Islet of Langerhans (tissue), 1 donor: ENCODE data around the gene ABCA6.
"Not testable (repeated sequence)": the region's sequence is repeated elsewhere in the genome, so short reads cannot be mapped to it uniquely, and the experiment has no call there.

ENCODE experiments used
- FAIRE-seq: peaks from one replicate; lab custom pipeline; 2011; peaks lifted over from hg19 to GRCh38; lab: Jason Lieb, UNC

Gene ABCA6, protein sequence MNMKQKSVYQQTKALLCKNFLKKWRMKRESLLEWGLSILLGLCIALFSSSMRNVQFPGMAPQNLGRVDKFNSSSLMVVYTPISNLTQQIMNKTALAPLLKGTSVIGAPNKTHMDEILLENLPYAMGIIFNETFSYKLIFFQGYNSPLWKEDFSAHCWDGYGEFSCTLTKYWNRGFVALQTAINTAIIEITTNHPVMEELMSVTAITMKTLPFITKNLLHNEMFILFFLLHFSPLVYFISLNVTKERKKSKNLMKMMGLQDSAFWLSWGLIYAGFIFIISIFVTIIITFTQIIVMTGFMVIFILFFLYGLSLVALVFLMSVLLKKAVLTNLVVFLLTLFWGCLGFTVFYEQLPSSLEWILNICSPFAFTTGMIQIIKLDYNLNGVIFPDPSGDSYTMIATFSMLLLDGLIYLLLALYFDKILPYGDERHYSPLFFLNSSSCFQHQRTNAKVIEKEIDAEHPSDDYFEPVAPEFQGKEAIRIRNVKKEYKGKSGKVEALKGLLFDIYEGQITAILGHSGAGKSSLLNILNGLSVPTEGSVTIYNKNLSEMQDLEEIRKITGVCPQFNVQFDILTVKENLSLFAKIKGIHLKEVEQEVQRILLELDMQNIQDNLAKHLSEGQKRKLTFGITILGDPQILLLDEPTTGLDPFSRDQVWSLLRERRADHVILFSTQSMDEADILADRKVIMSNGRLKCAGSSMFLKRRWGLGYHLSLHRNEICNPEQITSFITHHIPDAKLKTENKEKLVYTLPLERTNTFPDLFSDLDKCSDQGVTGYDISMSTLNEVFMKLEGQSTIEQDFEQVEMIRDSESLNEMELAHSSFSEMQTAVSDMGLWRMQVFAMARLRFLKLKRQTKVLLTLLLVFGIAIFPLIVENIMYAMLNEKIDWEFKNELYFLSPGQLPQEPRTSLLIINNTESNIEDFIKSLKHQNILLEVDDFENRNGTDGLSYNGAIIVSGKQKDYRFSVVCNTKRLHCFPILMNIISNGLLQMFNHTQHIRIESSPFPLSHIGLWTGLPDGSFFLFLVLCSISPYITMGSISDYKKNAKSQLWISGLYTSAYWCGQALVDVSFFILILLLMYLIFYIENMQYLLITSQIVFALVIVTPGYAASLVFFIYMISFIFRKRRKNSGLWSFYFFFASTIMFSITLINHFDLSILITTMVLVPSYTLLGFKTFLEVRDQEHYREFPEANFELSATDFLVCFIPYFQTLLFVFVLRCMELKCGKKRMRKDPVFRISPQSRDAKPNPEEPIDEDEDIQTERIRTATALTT (N-terminal part only)

GRCh38 chr17:69141431-69142174, at the start of gene ABCA6:
TSS of gene ABCA6 (minus strand) at chr17:69141895. CDS start at chr17:69140703, 1,192 bp downstream.
- no peak for FAIRE-seq

GRCh38 chr17:69188796-69189195, 47.1 kb upstream of the ABCA6 start:
- no peak for FAIRE-seq

DNA sequence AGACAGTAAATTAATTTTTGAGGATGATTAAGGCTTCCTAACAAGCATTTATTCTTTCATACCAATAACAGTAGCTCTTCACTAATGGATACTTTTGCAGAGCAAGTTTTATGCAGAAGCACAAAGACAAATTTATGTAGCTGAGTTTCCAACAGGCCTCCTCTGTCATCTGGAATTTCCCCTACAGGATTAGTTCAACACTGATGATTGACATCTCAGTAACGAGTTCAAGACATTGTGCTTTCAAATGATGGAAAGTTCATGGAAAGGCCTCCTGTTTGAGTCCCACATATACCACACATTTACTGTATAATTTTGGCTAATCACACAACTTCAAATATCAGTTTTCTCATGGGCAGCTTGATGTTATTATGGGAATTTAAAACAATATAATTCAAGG, 46.4 kb upstream of the ABCA6 start:
- FAIRE-seq = no peak

GRCh38 chr17:69187294-69187693, 45.6 kb upstream of the ABCA6 start:
- FAIRE-seq = no peak

DNA sequence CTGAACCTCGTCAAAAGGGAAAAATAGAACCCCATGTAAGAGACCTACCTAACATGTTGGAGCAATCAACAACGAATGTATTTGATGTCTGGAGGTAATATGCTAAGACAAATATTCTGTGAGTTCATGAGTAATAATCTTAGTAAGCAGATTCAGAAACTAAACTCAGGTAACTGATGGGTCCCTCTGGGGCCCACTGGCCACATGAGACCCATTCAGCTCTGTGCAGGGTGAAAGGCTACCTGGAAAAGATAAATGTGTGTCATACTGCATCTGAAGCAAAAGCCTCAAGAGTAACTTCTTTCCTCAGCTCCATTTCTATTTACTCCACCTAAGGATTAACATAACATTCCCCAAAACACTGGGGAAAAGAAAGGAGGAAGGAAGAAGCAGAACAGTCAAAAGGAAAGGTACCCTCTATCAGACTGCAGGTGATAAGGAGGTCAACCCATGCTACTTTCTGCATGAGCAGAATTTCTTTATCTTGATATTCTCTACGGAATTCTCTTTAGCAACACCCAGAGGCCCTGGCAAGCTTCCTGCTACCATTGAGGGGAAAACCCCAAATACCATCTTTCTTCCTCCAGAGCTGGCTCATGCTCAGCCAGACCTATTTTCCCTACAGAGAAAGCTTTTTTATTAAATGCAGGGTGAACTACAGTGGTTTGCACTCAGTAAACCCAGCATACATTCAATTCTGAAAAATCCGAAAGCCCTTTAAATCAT, 37.7 kb upstream of the ABCA6 start:
- no peak for FAIRE-seq

DNA sequence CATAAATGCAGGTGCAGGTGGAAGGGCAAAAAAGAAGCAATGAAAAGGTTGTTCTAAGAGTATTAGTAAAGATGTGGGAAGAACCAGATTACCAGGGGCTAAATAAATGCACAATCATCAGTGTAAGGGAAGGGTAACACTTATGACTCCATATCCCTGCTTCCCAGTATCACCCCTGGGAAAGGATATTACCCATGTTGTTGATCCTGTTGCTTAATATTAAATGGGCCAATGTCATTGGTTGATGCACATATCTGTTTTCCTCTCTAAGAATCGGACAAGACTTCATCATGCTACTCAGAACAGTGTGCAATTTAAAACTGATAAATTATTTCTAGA, 34.7 kb upstream of the ABCA6 start:
- no peak for FAIRE-seq

GRCh38 chr17:69175625-69176456, 34.1 kb upstream of the ABCA6 start:
- FAIRE-seq = no peak

DNA sequence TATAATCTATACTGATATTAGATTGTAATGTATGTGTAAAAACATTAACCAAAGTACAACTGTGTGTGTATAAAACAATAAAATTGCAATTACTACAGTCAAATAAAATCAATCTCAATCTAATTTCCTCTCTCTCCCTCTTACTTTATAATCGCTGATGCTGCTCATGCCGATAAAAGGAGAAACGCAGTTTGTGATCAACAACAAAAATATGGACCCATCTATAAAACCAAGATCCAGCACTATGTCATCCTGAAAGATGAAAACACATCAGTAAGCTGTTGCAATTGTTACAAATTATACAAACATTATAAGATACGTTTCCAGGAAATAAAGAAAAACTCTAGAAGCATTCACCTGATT, 33.5 kb upstream of the ABCA6 start:
- no peak for FAIRE-seq

GRCh38 chr17:69173118-69173517, 31.4 kb upstream of the ABCA6 start:
- no peak for FAIRE-seq

DNA sequence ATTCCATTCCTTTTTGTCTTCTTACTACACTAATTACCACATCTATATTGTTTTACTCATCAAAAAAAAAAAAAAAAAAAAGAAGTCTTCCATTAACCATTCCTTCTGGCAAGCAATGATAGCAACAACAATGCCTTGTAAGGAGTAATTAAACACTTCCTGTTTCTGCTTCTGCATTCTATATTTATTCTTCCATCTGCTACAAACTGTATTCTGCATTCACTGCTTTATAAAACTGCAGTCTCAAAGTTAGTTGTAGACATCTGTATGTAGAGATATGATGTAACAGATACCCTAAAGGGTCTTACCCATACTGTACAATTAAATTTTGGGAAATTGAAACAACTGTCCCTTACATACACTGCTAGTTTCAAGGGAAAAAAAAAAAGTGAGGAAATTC, 28.7 kb upstream of the ABCA6 start:
- FAIRE-seq = no peak

GRCh38 chr17:69168642-69169041, 26.9 kb upstream of the ABCA6 start:
- not testable (repeated sequence) for FAIRE-seq

GRCh38 chr17:69166957-69167356, 25.3 kb upstream of the ABCA6 start:
- FAIRE-seq = no peak

- FAIRE-seq = no peak
Observed at GRCh38 chr17:69164206-69164605, 22.5 kb upstream of the ABCA6 start.

DNA sequence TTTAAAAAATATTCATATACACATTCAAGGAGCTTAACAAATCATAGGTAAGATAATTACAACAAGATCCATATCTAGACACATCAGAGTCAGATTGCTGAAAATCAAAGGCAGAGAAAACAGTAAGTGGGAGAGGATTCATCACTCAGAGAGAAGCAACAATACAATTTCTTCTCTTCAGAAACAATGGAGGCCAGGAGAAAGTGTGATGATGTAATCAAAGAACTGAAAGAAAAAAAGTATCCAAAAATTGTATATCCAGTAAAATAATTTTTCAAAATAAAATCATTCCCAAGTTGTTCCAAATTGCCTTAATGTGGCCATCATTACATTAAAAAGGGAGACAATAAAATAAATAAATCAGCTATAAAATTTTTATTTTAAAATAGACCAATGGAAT, 17.7 kb upstream of the ABCA6 start:
- no peak for FAIRE-seq

- no peak for FAIRE-seq
Observed at GRCh38 chr17:69154267-69154666, 12.6 kb upstream of the ABCA6 start.

DNA sequence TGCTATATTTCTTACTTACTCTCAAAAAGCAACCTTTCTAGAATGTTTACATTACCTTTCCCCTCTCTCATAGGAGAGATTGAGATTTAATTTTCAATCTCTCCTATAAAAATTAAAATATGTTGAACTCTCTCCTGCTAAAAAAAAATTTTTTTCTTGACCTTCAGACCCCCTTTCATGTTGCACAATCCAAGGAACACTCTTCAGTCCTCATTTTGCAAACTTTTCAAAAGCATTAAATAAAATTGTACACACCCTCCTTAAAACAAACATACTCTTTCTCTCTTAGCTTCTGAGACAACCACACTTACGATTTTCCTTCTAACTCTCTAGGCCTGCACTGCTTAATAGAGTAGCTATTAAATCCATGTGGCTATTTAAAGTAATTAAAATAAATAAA, 8.6 kb upstream of the ABCA6 start:
- FAIRE-seq = no peak

DNA sequence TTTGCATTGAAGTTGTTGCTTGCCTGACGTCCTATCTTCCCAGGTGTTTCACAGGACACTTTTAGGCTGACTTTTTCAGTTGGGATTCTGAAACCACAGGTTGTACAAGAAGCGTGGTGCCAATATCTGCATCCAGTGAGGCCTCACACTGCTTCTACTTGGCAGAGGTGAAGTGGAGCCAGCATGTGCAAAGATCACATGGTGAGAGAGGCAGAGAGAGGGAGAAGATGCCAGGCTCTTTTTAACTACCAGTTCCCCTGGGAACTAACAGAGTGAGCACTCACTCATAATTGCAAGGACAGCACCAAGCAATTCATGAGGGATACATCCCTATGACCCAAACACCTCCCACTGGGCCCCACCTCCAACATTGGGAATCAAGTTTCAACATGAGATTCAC, 5.8 kb upstream of the ABCA6 start:
- FAIRE-seq = no peak

GRCh38 chr17:69144331-69145255, 2.9 kb upstream of the ABCA6 start:
- no peak for FAIRE-seq

DNA sequence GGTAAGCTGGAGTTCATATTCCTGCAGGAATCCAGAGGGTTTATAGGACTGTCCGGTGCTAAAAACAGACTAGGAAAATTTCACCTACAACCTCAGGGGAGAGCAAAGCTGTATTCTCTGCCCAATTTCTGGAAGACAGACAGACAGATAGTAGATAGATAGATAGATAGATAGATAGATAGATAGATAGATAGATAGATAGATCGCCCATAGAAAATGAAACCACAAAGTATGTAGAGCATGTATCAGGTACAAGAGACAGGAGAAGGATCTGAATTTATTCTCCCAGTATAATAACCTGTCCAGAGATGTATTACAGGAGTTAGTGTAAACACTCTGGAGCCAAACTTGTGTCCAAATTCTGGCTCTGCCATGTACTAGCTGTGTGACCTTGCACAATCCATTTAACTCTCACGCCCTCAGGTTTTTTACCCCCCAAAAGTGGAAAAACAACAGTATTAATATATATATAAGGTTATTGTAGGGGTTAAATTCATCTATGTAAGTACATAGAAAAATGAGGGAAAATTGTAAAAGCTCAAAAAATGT, 2.1 kb upstream of the ABCA6 start:
- FAIRE-seq = no peak
